ENCODE data around the gene TRPM3. TPM values are rescaled to one million over a fixed set of nuclear protein-coding genes. Genes with fewer than 3 reads are reported as not detected.

The TRPM3 gene
- total and polyA plus RNA-seq, 2 of the 8 experiments (the other 6 are each of a cell fraction or from before 2014, with no cell fraction given), result 2.4 to 10.9 TPM

DNA sequence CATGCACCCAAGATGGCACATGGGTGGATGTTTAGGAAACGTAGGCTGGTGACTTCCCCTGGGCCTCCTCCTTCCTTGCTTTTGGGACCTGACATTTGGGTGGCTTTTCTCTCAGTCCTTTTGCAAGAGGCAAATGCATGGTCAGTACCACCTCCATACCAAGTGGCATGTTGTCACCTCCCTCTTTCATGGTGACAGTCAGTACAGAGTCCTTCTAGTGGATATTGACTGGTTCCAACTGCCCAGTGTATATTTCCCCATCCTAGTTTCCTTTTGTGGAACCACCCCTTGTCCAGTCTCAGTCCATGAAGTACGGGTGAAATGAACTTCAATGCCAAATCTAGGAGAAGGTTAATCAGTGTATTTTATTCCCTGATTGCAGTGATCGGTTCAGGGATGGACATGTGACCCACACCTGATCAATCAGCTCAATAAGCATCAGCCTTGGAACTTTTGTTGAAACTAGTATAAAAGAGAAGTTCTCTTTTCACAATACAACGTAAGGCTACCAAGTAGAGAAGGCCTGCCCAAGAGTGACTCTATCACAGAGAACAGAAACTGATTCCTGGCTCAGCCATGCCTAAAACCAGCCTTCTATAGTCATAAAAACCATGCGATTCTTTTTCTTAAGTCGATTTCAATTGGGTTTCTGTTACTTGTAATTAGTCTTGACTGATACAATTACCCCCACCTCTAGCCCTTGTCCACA lies 563.6 kb downstream of the TRPM3 start (continued):
- TF ChIP-seq JUN (IDR thresholded peaks at IDR 0.05; ENCODE audit: low read depth, low read length), result no peak

Data from H1 (cell line).